ENCODE results near the gene FPR3. TPM values are rescaled to one million over a fixed set of nuclear protein-coding genes. Genes with fewer than 3 reads are reported as not detected.

FPR3 gene
- total RNA-seq, 1 experiment from 2014 or later, result not detected

DNA sequence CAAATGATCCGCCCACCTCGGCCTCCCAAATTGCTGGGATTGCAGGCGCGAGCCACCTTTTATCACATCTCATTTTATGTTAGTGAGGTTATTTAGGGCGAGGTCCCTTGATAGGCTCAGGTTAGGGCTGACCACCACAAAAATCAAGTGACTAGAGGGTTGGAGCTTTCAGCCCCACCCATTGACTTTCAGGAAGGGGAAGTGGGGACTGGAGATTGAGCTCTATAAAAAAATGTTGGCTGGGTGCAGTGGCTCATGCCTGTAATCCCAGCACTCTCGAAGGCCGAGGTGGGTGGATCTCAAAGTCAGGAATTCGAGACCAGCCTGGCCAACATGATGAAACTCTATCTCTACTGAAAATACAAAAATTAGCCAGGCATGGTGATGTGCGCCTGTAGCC lies 20.1 kb downstream of the FPR3 start:
- no peaks in the 10 kb centered on the region for H3K4me1 Mint-ChIP-seq
- no peak overlapping the region for H3K4me3 Mint-ChIP-seq
- no peak for DNase-seq
- Histone ChIP-seq H2BK20ac (ENCODE audit: low read depth, low read length, poor library complexity, severe bottlenecking) (no peak overlapping the region), H3K56ac (ENCODE audit: insufficient read length, low read depth, low read length) (no peak overlapping the region), H3K23me2 (ENCODE audit: insufficient read length, low read depth, low read length, poor library complexity, severe bottlenecking) (no peaks in the 10 kb centered on the region), H3K79me1 (ENCODE audit: insufficient read depth, low read depth, low read length, poor library complexity, severe bottlenecking) (no peaks in the 10 kb centered on the region), H3K4ac (ENCODE audit: low read depth, low read length) (no peak overlapping the region), H3K27ac (ENCODE audit: insufficient read length, low read depth, low read length) (no peak overlapping the region), H3K9me3 (ENCODE audit: control insufficient read depth, low read depth, low read length) (peaks cover 9% of the 10 kb centered on the region), H2BK5ac (ENCODE audit: insufficient read length, low read length) (no peak overlapping the region), H3K14ac (ENCODE audit: insufficient read depth, low read length) (no peak overlapping the region), H3K4me1 (ENCODE audit: insufficient read depth, low read length) (no peaks in the 10 kb centered on the region), H3K23ac (ENCODE audit: insufficient read length, low read depth, low read length) (no peak overlapping the region), H2BK120ac (ENCODE audit: low read depth, low read length, poor library complexity, severe bottlenecking) (no peak overlapping the region), H4K8ac (replicated peaks; ENCODE audit: insufficient read length, low read depth, low read length) (no peak overlapping the region), H4K20me1 (ENCODE audit: control insufficient read depth, insufficient read depth, insufficient read length) (no peaks in the 10 kb centered on the region), H3K4me2 (ENCODE audit: insufficient read depth, insufficient read length, low read length) (no peak overlapping the region), H3T11ph (ENCODE audit: low read length) (no peak overlapping the region), H4K91ac (ENCODE audit: insufficient read length, low read depth, low read length) (no peak overlapping the region), H2BK12ac (ENCODE audit: insufficient read length, low read depth, low read length) (no peak overlapping the region), H4K5ac (ENCODE audit: insufficient read length, low read depth, low read length) (no peak overlapping the region), H3K79me2 (ENCODE audit: insufficient read depth, low read length) (no peaks in the 10 kb centered on the region), H3K9ac (ENCODE audit: extremely low read depth, insufficient read length, low read length) (no peak overlapping the region), H2AFZ (ENCODE audit: low read length) (no peak overlapping the region), H3K18ac (ENCODE audit: insufficient read length, low read depth, low read length) (no peak overlapping the region), H2BK15ac (ENCODE audit: low read depth, low read length) (no peak overlapping the region), H2AK5ac (ENCODE audit: insufficient read length, low read length) (no peak overlapping the region), H3K27me3 (ENCODE audit: insufficient read depth, low read length) (no peaks in the 10 kb centered on the region)
- peaks cover 5 to 23% (median 10%) of the 10 kb centered on the region in 3 experiments for H3K36me3 Mint-ChIP-seq (ENCODE audit: insufficient read depth in 1 of 3, low read depth in 3 of 3)
- no CpG with 5 or more reads among the region's 9 CpGs for WGBS (ENCODE audit: extremely low coverage, insufficient read length, low lambda C conversion rate)
- TF ChIP-seq, protein P1, sequence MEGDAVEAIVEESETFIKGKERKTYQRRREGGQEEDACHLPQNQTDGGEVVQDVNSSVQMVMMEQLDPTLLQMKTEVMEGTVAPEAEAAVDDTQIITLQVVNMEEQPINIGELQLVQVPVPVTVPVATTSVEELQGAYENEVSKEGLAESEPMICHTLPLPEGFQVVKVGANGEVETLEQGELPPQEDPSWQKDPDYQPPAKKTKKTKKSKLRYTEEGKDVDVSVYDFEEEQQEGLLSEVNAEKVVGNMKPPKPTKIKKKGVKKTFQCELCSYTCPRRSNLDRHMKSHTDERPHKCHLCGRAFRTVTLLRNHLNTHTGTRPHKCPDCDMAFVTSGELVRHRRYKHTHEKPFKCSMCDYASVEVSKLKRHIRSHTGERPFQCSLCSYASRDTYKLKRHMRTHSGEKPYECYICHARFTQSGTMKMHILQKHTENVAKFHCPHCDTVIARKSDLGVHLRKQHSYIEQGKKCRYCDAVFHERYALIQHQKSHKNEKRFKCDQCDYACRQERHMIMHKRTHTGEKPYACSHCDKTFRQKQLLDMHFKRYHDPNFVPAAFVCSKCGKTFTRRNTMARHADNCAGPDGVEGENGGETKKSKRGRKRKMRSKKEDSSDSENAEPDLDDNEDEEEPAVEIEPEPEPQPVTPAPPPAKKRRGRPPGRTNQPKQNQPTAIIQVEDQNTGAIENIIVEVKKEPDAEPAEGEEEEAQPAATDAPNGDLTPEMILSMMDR (conservative IDR thresholded peaks at IDR 0.05), result no peak
- H3K27ac Mint-ChIP-seq, result no peak overlapping the region
- H3K9me3 Mint-ChIP-seq, result peaks cover 94 to 95% of the 10 kb centered on the region in 2 experiments
- H3K27me3 Mint-ChIP-seq (ENCODE audit: low read depth), result peaks cover 2% of the 10 kb centered on the region; the same call in 1 of the 2 replicates

Measured in H9 (cell line).